ENCODE results near the gene TBC1D5.

The TBC1D5 gene

DNA sequence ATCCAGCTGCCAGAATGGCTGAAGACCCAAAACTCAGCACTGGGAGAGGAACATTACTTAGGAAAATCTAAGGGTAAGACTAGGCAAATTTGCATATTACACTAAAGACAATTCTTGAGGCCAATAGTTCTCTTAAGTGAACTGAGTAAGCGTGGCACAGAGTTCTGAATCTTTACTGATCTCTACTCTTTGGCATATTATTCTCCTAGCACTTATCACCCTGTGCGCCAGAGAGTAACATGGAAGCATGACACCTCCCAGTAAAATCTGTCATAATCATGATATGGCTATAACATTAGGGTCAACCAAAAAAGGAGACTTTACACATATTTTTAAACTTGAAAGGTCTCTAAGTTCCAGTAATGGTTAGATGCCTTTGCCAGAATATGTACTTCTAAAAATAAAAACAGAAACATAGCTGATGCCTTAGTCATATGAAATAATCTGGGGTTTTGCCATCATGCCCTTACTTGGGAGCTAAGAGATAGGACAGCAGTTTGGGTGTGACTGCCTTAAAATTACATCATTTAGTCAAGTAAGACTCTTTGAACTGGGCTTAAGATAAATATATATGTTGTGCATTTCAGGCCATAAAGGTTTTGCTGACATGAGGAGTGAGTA, 567.1 kb downstream of the TBC1D5 start:
- DNase-seq (ENCODE audit: low read depth) = peak; percentile 73
- no peak for TF ChIP-seq CTCF (IDR thresholded peaks at IDR 0.05; ENCODE audit: control insufficient read depth, insufficient read depth, low read depth, low read length, missing control alignments)

GRCh38 chr3:17166369-17166768, 576.1 kb downstream of the TBC1D5 start:
- no peak for DNase-seq (ENCODE audit: low read depth)
- TF ChIP-seq CTCF (IDR thresholded peaks at IDR 0.05; ENCODE audit: control insufficient read depth, insufficient read depth, low read depth, low read length, missing control alignments) = peak; percentile 4
- no peak overlapping the region for H3K4me3 ChIP-seq (ENCODE audit: control insufficient read depth, low read depth, low read length)

More for the DNA sequence above, 567.1 kb downstream of the TBC1D5 start:
- no peak overlapping the region for H3K4me3 ChIP-seq (ENCODE audit: control insufficient read depth, low read depth, low read length)

DNA sequence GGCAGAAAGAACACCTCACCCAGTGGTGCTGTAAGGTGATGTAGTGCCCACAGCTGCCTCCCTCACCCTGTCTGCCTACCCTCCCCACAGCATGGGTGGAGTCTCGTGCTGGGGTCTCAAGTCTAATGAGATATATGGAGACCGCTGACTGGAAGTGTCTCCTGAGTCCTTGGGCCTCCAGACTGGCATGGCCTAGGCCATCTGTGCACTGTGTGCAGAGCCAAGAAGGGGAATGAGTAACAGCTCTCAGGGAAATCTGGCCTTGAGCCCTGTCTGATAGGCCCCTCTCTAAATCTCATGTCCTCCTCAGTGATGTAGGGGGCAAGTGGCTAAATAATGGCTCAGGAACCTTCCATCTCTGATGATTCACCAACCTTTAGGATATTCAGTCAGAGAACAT, 580.3 kb downstream of the TBC1D5 start:
- TF ChIP-seq CTCF (IDR thresholded peaks at IDR 0.05; ENCODE audit: control insufficient read depth, insufficient read depth, low read depth, low read length, missing control alignments) = no peak
- no peak overlapping the region for H3K4me3 ChIP-seq (ENCODE audit: control insufficient read depth, low read depth, low read length)
- no peak for DNase-seq (ENCODE audit: low read depth)

- H3K4me3 ChIP-seq (ENCODE audit: control insufficient read depth, low read depth, low read length) = no peak overlapping the region
- DNase-seq (ENCODE audit: low read depth) = no peak
- TF ChIP-seq CTCF (IDR thresholded peaks at IDR 0.05; ENCODE audit: control insufficient read depth, insufficient read depth, low read depth, low read length, missing control alignments) = no peak
These were observed 581.8 kb downstream of the TBC1D5 start for GRCh38 chr3:17160597-17160996.

GRCh38 chr3:17158941-17159682, 583.3 kb downstream of the TBC1D5 start:
- H3K4me3 ChIP-seq (ENCODE audit: control insufficient read depth, low read depth, low read length) = no peak overlapping the region
- TF ChIP-seq CTCF (IDR thresholded peaks at IDR 0.05; ENCODE audit: control insufficient read depth, insufficient read depth, low read depth, low read length, missing control alignments) = no peak
- DNase-seq (ENCODE audit: low read depth) = no peak

GRCh38 chr3:17157713-17158112, 584.7 kb downstream of the TBC1D5 start:
- peak; percentile 14 for DNase-seq (ENCODE audit: low read depth)
- H3K4me3 ChIP-seq (ENCODE audit: control insufficient read depth, low read depth, low read length) = no peak overlapping the region
- TF ChIP-seq CTCF (IDR thresholded peaks at IDR 0.05; ENCODE audit: control insufficient read depth, insufficient read depth, low read depth, low read length, missing control alignments) = no peak

All from AG09309 (cell line).